ENCODE results near the gene ACADL.

The ACADL gene

GRCh38 chr2:210230984-210231383, 5.7 kb upstream of the ACADL start:
- DNase-seq (ENCODE audit: low read depth) = no peak
- H3K4me3 ChIP-seq (ENCODE audit: low read depth, low read length) = no peak overlapping the region
- no peak for TF ChIP-seq CTCF (IDR thresholded peaks at IDR 0.05; ENCODE audit: low read depth, low read length, missing control alignments)
- in situ Hi-C loops (cut with HindIII; ENCODE audit: low sequenced_read_pairs) = no loop called here

- DNase-seq (ENCODE audit: low read depth) = no peak
- no peak overlapping the region for H3K4me3 ChIP-seq (ENCODE audit: low read depth, low read length)
- in situ Hi-C loops (cut with HindIII; ENCODE audit: low sequenced_read_pairs) = no loop called here
- TF ChIP-seq CTCF (IDR thresholded peaks at IDR 0.05; ENCODE audit: low read depth, low read length, missing control alignments) = no peak
Observed at GRCh38 chr2:210230518-210230917, 5.3 kb upstream of the ACADL start.

GRCh38 chr2:210228586-210228985, 3.3 kb upstream of the ACADL start:
- no peak overlapping the region for H3K4me3 ChIP-seq (ENCODE audit: low read depth, low read length)
- DNase-seq (ENCODE audit: low read depth) = no peak
- in situ Hi-C loops (cut with HindIII; ENCODE audit: low sequenced_read_pairs) = no loop called here
- no peak for TF ChIP-seq CTCF (IDR thresholded peaks at IDR 0.05; ENCODE audit: low read depth, low read length, missing control alignments)

- DNase-seq (ENCODE audit: low read depth) = no peak
- no peak for TF ChIP-seq CTCF (IDR thresholded peaks at IDR 0.05; ENCODE audit: low read depth, low read length, missing control alignments)
- in situ Hi-C loops (cut with HindIII; ENCODE audit: low sequenced_read_pairs) = no loop called here
- H3K4me3 ChIP-seq (ENCODE audit: low read depth, low read length) = no peak overlapping the region
Observed at GRCh38 chr2:210227290-210228088, 2.2 kb upstream of the ACADL start.

GRCh38 chr2:210226223-210226622, 976 bp upstream of the ACADL start:
- in situ Hi-C loops (cut with HindIII; ENCODE audit: low sequenced_read_pairs) = no loop called here
- DNase-seq (ENCODE audit: low read depth) = no peak
- TF ChIP-seq CTCF (IDR thresholded peaks at IDR 0.05; ENCODE audit: low read depth, low read length, missing control alignments) = no peak
- H3K4me3 ChIP-seq (ENCODE audit: low read depth, low read length) = no peak overlapping the region

GRCh38 chr2:210224591-210224940, 681 bp downstream of the ACADL start:
- no peak for DNase-seq (ENCODE audit: low read depth)
- in situ Hi-C loops (cut with HindIII; ENCODE audit: low sequenced_read_pairs) = no loop called here
- peak overlapping the region; percentile 62 for H3K4me3 ChIP-seq (ENCODE audit: low read depth, low read length)
- no peak for TF ChIP-seq CTCF (IDR thresholded peaks at IDR 0.05; ENCODE audit: low read depth, low read length, missing control alignments)

All from astrocyte of the cerebellum (primary cell).